Measurements from ENCODE around the gene CADM2. TPM values are rescaled to one million over a fixed set of nuclear protein-coding genes. Genes with fewer than 3 reads are reported as not detected.
"Not testable (repeated sequence)": the region's sequence is repeated elsewhere in the genome, so short reads cannot be mapped to it uniquely, and the experiment has no call there.

CADM2 gene
- total RNA-seq, 1 donor from 2014 or later = 3.5 TPM

GRCh38 chr3:85502148-85502875 lies 543.5 kb downstream of the CADM2 start:
- peaks cover 9% of the 10 kb centered on the region for H3K4me1 Mint-ChIP-seq
- DNase-seq (ENCODE audit: low read depth, low spot score) = no peak
- H3K4me3 Mint-ChIP-seq = no peak overlapping the region
- TF ChIP-seq, protein P1, sequence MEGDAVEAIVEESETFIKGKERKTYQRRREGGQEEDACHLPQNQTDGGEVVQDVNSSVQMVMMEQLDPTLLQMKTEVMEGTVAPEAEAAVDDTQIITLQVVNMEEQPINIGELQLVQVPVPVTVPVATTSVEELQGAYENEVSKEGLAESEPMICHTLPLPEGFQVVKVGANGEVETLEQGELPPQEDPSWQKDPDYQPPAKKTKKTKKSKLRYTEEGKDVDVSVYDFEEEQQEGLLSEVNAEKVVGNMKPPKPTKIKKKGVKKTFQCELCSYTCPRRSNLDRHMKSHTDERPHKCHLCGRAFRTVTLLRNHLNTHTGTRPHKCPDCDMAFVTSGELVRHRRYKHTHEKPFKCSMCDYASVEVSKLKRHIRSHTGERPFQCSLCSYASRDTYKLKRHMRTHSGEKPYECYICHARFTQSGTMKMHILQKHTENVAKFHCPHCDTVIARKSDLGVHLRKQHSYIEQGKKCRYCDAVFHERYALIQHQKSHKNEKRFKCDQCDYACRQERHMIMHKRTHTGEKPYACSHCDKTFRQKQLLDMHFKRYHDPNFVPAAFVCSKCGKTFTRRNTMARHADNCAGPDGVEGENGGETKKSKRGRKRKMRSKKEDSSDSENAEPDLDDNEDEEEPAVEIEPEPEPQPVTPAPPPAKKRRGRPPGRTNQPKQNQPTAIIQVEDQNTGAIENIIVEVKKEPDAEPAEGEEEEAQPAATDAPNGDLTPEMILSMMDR (conservative IDR thresholded peaks at IDR 0.05) = no peak
- peaks cover 3% of the 10 kb centered on the region for H3K36me3 Mint-ChIP-seq (ENCODE audit: low read depth)
- H3K9me3 Mint-ChIP-seq = no peaks in the 10 kb centered on the region
- no peaks in the 10 kb centered on the region for H3K27me3 Mint-ChIP-seq (ENCODE audit: low read depth)
- no peak overlapping the region for H3K27ac Mint-ChIP-seq (ENCODE audit: unreplicated experiment)

DNA sequence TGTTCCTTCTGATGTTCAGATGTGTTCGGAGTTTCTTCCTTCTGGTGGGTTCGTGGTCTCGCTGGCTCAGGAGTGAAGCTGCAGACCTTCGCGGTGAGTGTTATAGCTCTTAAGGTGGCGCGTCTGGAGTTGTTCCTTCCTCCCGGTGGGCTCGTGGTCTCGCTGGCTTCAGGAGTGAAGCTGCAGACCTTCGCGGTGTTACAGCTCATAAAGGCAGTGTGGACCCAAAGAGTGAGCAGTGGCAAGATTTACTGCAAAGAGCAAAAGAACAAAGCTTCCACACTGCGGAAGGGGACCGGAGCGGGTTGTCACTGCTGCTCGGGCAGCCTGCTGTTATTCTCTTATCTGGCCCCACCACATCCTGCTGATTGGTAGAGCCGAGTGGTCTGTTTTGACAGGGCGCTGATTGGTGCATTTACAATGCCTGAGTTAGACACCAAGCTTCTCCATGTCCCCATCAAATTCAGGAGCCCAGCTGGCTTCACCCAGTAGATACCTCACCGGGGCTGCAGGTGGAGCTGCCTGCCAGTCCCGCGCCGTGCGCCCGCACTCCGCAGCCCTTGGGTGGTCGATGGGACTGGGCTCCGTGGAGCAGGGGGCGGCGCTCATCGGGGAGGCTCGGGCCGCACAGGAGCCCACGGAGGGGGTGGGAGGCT lies 545.5 kb downstream of the CADM2 start:
- peak overlapping the region; percentile 65 for H3K4me3 Mint-ChIP-seq
- H3K4me1 Mint-ChIP-seq; H3K36me3 Mint-ChIP-seq (ENCODE audit: low read depth); H3K27me3 Mint-ChIP-seq (ENCODE audit: low read depth); H3K9me3 Mint-ChIP-seq: not testable (repeated sequence)
- TF ChIP-seq, protein P1 (conservative IDR thresholded peaks at IDR 0.05) = peak; percentile 39
- peak overlapping the region; percentile 16 for H3K27ac Mint-ChIP-seq (ENCODE audit: unreplicated experiment)
- DNase-seq (ENCODE audit: low read depth, low spot score) = peak; percentile 22

DNA sequence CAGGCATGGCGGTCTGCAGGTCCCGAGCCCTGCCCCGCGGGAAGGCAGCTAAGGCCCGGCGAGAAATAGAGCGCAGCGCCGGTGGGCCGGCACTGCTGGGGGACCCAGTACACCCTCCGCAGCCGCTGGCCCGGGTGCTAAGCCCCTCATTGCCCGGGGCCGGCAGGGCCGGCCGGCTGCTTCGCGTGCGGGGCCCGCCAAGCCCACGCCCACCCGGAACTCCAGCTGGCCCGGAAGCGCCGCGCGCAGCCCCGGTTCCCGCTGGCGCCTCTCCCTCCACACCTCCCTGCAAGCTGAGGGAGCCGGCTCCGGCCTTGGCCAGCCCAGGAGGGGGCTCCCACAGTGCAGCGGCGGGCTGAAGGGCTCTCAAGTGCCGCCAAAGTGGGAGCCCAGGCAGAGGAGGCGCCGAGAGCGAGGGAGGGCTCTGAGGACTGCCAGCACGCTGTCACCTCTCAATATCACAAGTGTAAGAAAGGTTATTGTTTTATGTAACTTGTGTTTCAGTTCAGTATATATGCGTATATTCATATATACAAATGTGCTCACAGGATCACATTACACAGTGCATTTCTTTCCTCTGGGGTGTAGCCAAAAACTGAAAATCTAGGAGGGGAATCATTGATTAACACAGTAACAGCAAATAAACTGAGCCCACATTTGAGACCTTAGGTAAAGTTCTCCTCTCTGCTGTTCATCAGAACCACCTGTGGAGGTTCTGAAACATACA lies 546.2 kb downstream of the CADM2 start:
- not testable (repeated sequence) for H3K27me3 Mint-ChIP-seq (ENCODE audit: low read depth)

GRCh38 chr3:85507052-85507451 lies 548.3 kb downstream of the CADM2 start:
- not testable (repeated sequence) for H3K27me3 Mint-ChIP-seq (ENCODE audit: low read depth); H3K9me3 Mint-ChIP-seq; H3K27ac Mint-ChIP-seq (ENCODE audit: unreplicated experiment); H3K4me3 Mint-ChIP-seq; H3K4me1 Mint-ChIP-seq; H3K36me3 Mint-ChIP-seq (ENCODE audit: low read depth); DNase-seq (ENCODE audit: low read depth, low spot score)

More for the DNA sequence above, 546.2 kb downstream of the CADM2 start:
- not testable (repeated sequence) for H3K36me3 Mint-ChIP-seq (ENCODE audit: low read depth); H3K4me1 Mint-ChIP-seq; H3K9me3 Mint-ChIP-seq
- peak overlapping the region; percentile 13 for H3K27ac Mint-ChIP-seq (ENCODE audit: unreplicated experiment)
- peak; percentile 15 for DNase-seq (ENCODE audit: low read depth, low spot score)
- peak overlapping the region; percentile 80 for H3K4me3 Mint-ChIP-seq

DNA sequence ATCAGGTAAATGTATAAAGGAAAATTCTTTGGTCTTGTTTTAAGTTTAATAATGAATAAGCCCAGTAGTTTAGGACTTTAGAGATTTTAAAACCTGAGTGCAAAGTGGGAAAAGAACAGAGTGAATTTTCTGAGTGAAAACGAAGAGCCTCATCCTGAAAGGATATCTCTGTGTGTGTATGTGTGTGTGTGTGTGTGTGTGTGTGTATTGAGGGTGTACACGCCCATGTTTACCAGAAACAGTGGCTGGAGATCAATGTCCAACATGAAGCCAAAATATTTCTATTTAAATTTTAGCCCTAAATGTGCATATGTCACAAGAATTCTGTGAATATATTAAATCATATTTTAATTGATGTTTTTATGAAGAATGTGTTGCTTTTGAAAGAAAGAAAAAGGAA lies 549.9 kb downstream of the CADM2 start:
- TF ChIP-seq, protein P1 (conservative IDR thresholded peaks at IDR 0.05) = no peak
- Mint-ChIP-seq H3K9me3 (no peaks in the 10 kb centered on the region), H3K36me3 (ENCODE audit: low read depth) (peaks cover 3% of the 10 kb centered on the region), H3K27ac (ENCODE audit: unreplicated experiment) (no peak overlapping the region), H3K27me3 (ENCODE audit: low read depth) (no peaks in the 10 kb centered on the region), H3K4me3 (no peak overlapping the region), H3K4me1 (peaks cover 9% of the 10 kb centered on the region)
- DNase-seq (ENCODE audit: low read depth, low spot score) = no peak

- TF ChIP-seq, protein P1 (conservative IDR thresholded peaks at IDR 0.05) = no peak
- no peak for DNase-seq (ENCODE audit: low read depth, low spot score)
- no peak overlapping the region for H3K4me3 Mint-ChIP-seq
- no peak overlapping the region for H3K27ac Mint-ChIP-seq (ENCODE audit: unreplicated experiment)
- H3K4me1 Mint-ChIP-seq = no peaks in the 10 kb centered on the region
- no peaks in the 10 kb centered on the region for H3K36me3 Mint-ChIP-seq (ENCODE audit: low read depth)
- peaks cover 2% of the 10 kb centered on the region for H3K9me3 Mint-ChIP-seq
- H3K27me3 Mint-ChIP-seq (ENCODE audit: low read depth) = no peaks in the 10 kb centered on the region
Measured at GRCh38 chr3:85516146-85516545, 557.4 kb downstream of the CADM2 start.
